ENCODE data around the gene TIGIT.

The TIGIT gene

DNA sequence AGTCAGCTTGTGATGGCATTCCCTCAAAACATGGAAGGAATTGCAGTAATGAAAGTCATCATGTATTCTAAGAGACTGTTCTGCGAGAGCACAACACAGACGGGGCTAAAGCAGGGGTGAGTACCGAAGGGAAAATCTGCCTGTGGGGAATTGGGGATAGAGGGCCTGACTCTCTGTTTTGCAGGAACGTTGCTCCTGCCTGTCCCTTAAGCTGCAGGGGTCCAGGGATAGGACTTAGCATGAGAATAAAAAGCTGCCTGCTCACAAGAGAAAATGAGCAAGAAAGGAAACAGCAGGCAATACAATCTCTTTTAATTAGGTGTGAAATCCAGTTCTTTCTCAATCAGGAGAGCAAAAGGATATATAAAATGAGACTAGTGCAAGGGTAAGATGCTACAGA lies 62.2 kb downstream of the TIGIT start:
- no peak for DNase-seq

DNA sequence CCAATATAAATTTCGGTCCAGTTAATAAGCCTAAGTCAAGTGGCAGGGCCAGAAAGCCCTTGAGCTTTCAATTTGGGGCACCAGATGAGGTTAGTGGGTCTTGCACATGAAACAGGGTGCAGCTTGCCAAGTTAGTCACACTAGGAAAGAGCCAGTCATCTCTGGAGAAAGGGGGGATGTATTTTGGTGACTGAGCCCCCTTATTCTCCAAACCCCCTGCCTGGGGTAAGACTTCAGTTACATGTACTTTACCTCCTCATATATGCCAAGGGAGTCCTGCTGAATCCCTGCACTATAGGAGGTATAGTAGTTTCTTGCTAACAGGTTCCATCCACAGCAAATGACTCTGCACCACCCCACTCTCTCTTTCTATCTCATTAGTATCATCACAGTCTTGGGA lies 62.7 kb downstream of the TIGIT start:
- no peak for DNase-seq
